Measurements from ENCODE around the gene ATXN3L.

DNA sequence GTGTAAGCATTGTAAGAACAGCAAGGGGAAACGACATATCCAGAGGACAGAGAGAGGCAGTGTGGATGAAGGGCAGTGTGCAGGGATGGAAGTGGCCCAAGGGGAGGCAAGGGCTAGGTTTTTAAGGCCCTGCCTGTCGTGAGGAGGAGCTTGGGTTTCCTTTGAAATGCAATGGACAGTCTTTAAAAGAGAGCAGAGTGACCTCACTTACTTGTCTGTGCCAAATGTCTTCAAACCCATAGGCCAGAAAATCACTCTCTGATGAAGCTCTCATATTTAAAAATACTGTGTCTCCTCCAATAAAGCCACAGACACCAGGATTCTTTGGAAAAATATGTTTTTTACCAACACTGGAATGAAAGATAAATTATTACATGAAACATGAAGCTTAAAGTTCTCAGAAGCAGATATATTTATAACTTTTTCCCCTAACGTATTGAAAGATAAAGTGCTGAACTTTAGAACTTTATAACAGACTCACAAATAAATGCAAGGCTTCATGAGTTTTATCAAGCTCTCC, 19.2 kb upstream of the ATXN3L start:
- TF ChIP-seq, protein P1, sequence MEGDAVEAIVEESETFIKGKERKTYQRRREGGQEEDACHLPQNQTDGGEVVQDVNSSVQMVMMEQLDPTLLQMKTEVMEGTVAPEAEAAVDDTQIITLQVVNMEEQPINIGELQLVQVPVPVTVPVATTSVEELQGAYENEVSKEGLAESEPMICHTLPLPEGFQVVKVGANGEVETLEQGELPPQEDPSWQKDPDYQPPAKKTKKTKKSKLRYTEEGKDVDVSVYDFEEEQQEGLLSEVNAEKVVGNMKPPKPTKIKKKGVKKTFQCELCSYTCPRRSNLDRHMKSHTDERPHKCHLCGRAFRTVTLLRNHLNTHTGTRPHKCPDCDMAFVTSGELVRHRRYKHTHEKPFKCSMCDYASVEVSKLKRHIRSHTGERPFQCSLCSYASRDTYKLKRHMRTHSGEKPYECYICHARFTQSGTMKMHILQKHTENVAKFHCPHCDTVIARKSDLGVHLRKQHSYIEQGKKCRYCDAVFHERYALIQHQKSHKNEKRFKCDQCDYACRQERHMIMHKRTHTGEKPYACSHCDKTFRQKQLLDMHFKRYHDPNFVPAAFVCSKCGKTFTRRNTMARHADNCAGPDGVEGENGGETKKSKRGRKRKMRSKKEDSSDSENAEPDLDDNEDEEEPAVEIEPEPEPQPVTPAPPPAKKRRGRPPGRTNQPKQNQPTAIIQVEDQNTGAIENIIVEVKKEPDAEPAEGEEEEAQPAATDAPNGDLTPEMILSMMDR (IDR thresholded peaks at IDR 0.05), result no peak
- no peak for TF ChIP-seq ZFX (IDR thresholded peaks at IDR 0.05; ENCODE audit: borderline replicate concordance)
